GM19240 (cell line): ENCODE results near the gene USF2.
A peak's percentile ranks its signal among the peaks of the same experiment; 100 is the strongest.

Experiments used
- DNase-seq: peaks from one replicate; pipeline ENCODE4 v3.0.0; 2011; ENCODE audit warnings: low spot score; ENCODE audit not compliant: insufficient read length

USF2 gene

GRCh38 chr19:35241417-35241816 lies 27.3 kb upstream of the USF2 start:
- DNase-seq: no peak

GRCh38 chr19:35246466-35247092 lies 22.2 kb upstream of the USF2 start:
- DNase-seq: no peak

- peak; percentile 43 for DNase-seq
Observed at GRCh38 chr19:35247526-35248309, 21.0 kb upstream of the USF2 start.

DNA sequence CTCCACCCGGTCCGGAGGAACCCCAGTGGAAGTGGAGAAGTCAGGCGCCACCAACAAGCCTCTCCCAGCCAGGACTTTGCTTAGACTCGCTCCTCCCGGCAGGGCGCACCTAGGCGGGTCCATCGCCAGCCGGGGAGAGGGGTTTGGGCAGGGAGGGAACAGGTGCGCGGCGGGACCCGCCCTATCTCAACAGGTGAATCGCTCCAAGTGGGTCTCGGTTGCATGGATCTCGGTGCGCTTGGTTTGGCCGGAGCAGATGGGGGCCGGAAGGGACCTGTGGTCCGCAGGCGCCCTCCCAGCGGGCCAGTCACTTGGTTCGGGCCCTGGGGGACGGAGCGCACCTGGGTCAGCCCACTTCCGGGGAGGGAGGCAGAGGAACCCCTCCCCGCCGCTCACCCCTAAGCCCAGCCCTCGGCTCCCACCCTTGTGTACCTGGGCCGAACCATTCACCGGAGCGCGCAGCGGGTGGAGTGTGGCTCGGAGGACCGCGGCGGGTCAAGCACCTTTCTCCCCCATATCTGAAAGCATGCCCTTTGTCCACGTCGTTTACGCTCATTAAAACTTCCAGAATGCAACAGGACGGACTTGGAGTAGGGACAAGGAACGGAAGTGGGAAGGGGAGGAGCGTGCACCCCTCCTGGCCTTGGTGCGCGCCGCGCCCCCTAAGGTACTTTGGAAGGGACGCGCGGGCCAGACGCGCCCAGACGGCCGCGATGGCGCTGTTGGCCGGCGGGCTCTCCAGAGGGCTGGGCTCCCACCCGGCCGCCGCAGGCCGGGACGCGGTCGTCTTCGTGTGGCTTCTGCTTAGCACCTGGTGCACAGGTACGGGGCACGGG lies 20.2 kb upstream of the USF2 start, which contains the start of gene LSR:
TSS of gene LSR (plus strand) at position 693 of the 836 bp plus-strand sequence. CDS start at position 714, 21 bp downstream.
- peak; percentile 71 for DNase-seq

GRCh38 chr19:35249146-35249847 lies 19.5 kb upstream of the USF2 start:
- no peak for DNase-seq

GRCh38 chr19:35249848-35250711 lies 18.7 kb upstream of the USF2 start:
- DNase-seq: no peak

GRCh38 chr19:35251456-35251855 lies 17.3 kb upstream of the USF2 start:
- no peak for DNase-seq

- no peak for DNase-seq
Observed at GRCh38 chr19:35253316-35254286, 15.2 kb upstream of the USF2 start.

GRCh38 chr19:35254341-35255297 lies 14.1 kb upstream of the USF2 start:
- DNase-seq: no peak

DNA sequence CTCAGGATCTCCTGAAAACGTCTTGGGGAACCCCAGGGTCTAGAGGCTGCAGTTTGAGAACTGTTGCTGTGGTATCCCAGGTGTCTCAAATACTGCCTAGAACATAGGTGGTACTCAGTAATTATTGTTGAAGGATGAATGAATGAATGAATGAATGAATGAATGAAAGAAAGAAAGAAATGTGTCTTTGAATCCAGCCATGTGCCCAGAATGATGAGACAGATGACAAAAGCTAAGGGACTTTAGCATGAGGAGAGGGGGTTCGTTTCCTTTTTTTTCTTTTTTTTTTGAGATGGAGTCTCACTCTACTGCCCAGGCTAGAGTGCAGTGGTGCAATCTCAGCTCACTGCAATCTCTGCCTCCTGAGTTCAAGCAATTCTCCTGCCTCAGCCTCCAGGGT lies 12.2 kb upstream of the USF2 start:
- no peak for DNase-seq

GRCh38 chr19:35257113-35257461 lies 11.7 kb upstream of the USF2 start:
- no peak for DNase-seq

DNA sequence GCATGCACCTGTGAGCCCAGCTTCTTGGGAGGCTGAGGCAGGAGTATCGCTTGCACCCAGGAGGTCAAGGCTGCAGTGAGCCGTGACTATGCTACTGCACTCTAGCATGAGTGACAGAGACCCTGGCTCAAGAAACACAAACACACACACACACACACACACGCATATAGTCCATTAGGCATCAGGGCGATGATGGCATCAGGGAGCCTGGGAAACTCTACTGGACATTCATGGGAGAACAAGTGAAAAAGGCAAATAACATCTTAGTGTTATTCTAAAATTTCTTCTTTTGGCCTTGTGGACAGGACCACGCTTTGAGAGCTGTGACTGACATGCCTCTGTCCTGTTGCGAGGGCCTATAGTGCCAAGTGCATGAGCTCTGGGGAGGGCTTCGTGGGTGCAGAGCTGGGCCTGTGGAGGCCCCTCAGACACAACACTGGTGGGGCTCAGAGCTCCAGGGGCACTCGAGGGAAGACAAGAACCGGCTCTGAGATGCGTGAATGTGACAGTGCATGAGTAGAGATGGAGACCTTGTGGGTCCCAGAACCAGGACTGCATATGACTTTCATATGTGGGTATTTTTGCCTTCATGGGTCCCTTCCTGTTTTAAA lies 8.0 kb upstream of the USF2 start:
- no peak for DNase-seq

- no peak for DNase-seq
Observed at GRCh38 chr19:35261356-35262100, 7.2 kb upstream of the USF2 start.

DNA sequence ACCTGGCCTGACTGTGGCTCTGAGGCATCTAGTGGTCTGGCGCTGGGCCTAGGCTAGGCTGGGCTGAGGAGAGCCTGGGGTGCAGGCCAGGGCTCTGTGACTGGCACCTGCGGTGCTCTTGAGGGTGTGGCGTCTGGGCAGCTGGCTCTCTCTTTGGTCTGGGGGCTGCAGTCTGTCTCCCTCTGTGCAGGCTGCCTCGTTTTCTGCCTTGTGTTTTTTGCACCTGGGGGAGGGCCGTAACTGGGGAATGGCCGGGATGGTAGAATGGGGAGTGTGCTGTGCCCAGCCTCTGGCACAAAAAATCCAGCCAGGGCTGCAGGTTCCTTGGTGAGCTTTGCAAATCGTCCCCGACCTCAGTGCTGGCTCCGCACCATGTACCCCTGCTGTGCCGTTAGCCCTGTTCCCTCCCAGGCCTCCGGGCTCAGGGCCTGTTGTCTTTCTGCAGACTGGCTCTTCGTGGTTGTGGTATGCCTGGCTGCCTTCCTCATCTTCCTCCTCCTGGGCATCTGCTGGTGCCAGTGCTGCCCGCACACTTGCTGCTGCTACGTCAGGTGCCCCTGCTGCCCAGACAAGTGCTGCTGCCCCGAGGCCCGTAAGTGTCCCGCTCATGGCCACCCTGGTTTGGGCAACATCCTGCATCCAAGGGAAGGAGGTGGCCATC lies 6.5 kb upstream of the USF2 start:
- no peak for DNase-seq

GRCh38 chr19:35264268-35265125 lies 4.3 kb upstream of the USF2 start:
- no peak for DNase-seq
